Effector CD4-positive, alpha-beta T cell (primary cell): ENCODE measurements around the gene SLC25A18.
"Not testable (repeated sequence)": the region's sequence is repeated elsewhere in the genome, so short reads cannot be mapped to it uniquely, and the experiment has no call there.

ENCODE experiments used
- DNase-seq: peaks from one replicate; pipeline ENCODE4 v3.0.0-alpha.2; 2020

The SLC25A18 gene

DNA sequence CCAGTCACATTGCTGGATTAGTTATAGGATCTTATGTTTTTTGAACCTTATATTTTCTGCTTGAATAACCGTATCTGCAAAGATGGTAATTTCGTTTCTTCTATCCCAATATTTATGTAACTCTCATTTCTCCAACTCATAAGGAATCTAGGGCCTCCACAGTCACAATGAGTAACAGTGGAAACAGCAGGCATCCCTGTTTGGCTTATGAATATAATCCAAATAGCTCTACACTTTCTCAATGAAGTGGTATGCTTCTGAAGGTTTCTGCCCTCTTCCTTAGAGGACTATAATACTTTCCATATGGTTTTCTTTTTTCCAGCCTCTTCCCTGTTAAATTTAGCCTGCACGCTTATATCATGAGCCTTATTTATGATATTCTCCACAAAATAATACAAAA lies 48.8 kb downstream of the SLC25A18 start:
- no peak for DNase-seq

DNA sequence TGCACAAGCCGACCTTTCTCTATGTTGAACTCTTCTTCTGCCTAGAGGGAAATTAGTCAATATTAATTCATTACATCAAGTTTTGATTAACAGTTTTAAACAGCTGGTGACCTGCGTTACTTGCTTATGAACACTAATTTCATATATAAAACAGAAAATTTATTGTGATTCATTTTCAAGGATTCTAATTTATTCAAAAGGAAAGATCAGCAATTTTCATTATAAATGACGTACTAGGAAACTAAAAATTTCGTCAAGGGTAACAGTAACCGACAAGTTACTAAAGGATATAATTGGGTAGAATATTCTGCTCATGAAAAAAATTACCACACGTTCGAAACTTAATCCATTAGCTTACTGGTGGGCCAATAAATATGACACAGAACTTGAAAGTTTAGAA lies 50.0 kb downstream of the SLC25A18 start:
- DNase-seq: no peak

DNA sequence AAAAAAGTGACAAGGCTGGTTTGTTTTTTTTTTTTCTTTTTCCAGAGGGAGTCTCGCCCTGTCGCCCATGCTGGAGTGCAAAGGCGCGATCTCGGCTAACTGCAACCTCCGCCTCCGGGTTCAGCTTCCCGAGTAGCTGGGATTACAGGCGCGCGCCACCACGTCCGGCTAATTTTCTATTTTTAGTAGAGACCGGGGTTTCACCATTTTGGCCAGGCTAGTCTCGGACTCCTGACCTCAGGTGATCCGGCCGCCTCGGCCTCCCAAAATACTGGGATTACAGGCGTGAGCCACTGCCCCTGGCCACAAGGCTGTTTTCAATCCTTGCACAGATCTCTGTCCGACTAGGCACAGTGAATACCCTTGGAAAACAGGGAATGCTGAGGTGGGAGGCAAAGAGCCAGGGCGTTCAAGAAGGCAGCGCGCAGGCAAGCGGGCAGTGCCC lies 64.7 kb downstream of the SLC25A18 start:
- no peak for DNase-seq

DNA sequence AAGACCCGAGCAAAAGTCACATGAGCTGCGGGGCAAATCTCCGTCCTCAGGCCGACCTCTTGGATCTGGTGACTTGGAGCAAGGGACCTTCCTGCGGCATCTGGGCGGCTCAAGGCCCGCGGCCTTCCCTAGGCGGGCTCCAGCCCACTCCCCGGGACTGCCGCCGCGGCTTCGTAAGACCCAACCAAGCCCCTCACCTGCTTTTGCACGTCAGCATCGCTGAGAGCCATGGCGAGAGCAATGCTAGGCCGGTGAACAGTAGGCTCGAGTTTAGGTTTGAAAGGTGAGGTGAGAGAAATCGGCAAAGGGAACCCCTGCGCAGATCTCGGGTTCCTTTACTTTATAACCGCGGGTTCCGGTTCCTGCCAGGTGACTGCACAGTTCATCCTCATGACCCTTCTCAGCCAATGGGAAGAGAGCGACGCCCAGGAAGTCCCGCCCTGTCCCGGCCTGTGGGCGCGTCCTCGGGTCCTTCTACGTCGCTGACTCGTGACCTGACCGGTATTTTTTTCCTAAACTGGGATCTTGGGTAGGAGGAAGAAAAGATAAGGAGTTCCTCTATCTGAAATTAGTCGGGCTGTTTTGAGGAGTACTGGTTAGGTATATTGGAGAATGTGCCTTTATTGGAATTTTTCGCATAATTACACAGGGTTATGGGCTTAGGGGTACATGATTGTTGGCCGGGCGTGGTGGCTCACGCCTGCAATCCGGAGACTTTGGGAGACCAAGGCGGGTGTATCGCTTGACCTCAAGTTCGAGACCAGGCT lies 65.3 kb downstream of the SLC25A18 start, which contains the start of gene ATP6V1E1:
ATP6V1E1 (minus strand) TSS at position 344 of the 767 bp plus-strand sequence; CDS start at position 230, 114 bp downstream.
- peak; percentile 92 for DNase-seq

DNA sequence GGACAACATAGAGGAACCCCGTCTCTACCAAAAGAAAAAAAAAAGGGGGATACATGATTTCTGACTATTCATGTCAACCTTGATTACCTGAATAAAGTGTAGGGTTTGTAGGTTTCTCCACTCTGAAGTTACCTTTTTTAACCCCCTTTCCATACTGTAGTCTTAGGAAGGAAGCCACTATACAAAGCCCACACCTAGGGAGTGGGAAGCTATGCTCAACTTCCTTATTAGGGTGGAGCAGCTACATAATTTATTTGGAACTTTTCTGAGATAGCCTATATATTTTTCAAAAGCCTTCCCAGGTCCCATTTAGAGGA lies 65.8 kb downstream of the SLC25A18 start:
- no peak for DNase-seq

DNA sequence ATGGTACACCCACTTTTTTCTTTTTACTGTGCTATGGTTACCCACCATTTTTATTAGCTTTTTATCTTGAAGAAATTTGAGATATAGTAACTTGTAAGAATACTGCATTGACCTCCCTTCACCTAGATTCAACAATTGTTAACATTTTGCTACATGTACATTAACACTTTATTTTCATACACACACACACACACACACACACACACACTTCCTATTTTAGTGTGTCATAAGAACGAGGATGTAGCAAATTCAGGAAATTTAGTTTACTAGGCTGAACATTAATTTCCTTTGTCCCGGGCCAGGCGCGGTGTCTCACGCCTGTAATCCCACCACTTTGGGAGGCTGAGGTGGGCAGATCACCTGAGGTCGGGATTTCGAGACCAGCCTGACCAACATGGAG lies 66.3 kb downstream of the SLC25A18 start:
- no peak for DNase-seq

DNA sequence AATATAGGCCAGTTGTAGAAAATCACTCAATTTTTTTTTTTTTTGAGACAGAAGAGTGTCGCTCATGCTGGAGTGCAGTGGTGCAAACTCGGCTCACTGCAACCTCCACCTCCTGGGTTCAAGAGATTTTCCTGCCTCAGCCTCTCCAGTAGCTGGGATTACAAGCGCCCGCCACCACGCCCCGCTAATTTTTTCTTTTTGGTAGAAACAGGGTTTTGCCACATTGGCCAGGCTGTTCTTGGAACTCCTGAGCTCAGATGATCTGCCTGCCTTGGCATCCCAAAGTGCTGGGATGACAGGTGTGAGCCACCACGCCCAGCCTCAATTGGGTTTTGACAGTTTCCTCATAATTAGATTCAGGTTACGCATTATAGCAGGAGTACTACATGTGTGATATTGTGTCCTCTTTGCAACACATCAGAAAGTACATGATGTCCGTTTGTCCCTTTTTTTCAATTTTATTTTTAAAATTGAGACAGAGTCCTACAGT lies 67.8 kb downstream of the SLC25A18 start:
- no peak for DNase-seq

DNA sequence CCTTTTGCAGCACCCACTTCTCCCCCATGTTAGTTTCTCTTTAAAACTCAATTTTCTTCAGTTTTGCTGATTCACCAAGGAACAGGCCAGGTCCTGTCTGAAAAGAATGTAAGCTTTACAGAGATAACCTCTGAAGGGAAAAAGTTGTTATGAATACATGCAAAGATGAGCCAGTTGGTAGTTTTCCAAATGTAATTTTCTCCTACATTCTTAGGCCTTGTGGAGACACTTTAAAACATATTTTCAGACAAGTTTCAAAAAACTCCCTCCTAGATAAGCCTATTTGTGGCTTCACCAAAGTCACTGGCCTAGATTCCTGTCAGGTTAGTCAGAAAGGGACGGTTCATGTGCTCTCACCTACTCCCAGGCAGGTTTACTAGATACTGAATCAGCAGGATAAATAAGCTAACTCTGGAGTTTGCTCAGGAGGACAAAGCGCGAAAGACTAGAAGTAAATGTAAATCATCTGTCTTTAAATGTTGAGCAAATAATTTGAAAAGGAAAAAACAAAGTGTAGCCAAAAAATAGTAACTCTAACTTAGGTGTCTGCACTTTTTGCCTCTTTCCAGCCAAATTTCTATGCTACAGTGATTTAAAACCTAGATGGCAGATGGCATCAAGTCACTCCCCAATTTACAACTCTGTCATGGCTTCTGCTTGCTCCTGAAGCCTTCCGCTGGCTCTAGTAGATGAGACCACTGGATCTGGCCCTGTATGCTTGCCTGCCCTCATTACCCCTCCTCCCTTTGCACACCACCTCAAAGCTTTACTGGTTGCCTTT lies 70.1 kb downstream of the SLC25A18 start:
- no peak for DNase-seq

DNA sequence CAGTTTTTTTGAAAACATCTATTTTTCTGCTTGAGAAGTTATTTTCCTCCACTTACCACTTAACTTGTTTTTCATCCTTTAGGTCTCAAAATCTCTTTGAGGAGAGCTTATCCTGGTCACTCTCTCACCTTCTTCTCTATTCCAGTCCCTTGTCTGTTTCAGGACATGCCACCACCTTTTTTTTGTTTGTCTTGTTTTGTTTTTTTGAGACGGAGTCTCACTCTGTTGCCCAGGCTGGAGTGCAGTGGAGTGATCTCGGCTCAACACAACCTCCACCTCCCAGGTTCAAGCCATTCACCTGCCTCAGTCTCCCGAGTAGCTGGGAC lies 70.7 kb downstream of the SLC25A18 start:
- DNase-seq: no peak

DNA sequence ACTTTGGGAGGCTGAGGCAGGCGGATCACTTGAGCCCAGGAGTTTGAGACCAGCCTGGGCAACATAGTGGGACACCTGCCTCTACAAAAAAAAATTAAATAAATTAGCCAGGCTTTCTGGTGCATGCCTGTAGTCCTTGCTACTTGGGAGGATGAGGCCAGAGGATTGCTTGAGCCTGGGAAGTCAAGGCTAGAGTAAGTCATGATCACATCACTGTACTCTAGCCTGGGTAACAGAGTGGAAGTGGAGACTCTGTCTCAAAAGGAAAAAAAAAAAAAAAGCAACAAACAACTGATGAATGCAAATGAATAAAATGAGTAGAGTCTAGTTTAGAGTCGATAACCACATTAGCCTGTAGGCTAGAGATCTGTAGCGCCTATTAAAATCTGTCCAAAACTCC lies 71.4 kb downstream of the SLC25A18 start:
- no peak for DNase-seq

DNA sequence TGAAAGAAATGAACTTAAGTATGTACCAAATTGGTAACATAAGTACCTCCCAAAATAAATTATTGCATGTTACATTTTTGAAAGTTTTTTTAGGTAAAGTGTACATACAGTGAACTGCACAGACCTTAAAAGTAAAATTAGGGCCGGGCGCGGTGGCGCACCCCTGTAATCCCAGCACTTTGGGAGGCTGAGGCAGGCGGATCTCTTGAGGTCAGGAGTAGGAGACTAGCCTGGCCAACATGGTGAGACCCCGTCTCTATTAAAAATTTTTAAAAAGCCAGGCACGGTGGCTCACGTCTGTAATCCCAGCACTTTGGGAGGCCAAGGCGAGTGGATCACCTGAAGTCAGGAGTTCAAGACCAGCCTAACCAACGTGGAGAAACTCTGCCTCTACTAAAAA lies 73.6 kb downstream of the SLC25A18 start:
- not testable (repeated sequence) for DNase-seq

DNA sequence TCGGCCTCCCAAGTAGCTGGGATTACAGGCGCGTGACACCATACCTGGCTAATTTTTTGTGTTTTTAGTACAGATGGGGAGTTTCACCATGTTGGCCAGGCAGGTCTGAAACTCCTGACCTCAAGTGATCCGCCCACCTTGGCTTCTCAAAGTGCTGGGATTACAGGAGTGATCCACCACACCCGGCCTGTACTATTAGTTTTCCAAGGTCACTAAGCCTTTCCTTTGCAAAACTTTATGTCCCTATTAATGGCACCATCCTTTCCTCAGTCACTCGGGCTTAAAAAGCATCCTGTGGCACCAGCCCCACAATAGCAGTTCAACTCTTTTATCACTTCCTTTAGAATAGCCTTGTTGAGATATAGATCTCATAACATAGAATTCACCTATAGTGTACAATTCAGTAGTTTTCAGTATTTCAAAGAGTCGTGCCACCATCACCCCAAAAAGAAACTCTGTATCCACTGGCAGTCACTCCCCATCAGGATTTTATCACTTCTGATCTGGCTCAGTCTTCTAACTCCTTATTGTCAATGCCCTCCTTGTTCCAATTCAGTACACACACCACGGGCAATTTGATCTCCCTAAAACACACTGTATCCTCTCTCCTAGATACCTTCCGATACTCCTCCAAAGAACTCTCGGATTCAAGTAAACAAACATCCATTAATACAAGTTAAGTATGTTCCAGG lies 74.3 kb downstream of the SLC25A18 start:
- DNase-seq: no peak

DNA sequence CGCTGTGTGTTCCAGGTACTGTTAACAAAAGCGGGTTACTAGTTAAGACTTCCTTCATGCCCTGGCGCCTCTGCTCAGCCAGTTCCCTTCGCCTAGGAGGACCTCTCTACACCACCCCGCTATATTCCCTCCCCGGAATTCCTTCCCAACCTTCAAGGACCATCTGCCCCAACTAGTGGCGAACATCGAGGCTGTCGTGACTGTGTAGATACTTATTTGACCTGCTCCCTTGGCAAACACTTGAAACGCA lies 74.8 kb downstream of the SLC25A18 start:
- no peak for DNase-seq

DNA sequence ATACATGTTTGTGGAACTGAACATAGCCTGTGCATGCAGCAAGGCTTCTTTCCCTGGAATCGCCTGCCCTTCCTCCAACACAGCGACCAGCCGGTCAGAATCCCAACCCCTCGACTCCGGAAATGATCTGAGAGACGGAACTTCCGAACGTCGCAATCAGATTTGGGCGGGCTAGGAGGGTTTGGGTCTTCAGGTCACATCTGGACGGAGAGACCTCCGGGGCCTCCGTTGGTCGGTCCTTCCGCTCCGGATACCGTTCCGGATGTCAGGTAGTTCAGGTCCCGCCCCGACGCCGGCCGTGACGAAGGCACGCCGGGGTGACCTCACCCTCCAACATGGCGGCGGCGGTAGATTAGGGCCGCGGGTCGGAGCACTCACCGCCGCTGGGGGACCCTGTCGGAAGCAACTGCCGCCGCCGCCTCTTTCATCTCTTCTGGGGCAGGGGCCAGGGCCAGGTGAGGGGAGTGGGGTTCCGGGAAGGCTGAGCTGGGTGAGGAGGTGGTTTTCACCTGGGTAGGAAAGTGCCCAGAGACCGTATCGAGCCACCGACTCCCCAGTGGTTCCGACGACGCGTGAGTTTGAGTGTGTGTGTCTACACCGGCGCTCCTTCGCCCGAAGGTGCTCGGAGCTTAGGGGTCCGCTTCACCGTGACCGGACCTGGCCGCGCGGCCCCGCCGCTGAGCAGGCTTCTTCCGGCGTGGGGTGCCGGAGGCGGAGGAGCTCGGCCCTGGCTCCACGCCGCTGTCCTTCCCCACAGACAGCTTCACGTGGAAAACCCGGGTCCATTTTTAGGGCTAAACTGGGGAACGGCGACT lies 75.3 kb downstream of the SLC25A18 start, which contains the start of gene BCL2L13:
BCL2L13 (plus strand) TSS at position 326 of the 815 bp plus-strand sequence. CDS start 16,955 bp downstream, outside the sequence.
- DNase-seq: peak; percentile 83

DNA sequence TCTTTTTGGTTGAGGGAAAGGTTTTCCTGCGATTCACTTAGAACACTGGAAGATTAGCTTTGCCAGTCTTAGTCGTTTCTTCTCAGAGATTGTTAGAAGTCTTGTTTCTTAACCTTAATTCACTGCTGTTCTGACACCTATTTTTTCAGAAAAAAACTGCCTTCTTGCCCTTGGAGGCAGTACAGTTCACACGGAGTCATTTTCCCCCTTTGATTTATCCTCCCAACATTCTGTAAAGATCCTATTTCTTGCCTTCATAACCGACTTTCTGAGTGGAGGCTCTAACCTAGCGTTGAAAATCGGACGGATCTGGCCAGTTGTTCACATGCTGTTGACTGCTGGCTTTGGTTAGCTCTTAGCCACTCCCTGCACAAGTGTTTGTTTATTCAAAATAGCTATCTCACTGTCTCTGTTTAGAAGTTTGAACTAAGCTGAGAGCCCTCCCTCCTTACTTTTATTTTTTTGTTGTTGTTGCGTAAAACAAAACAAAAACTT lies 76.0 kb downstream of the SLC25A18 start:
- DNase-seq: no peak
